ENCODE data around the gene FTO. TPM values are rescaled to one million over a fixed set of nuclear protein-coding genes. Genes with fewer than 3 reads are reported as not detected.

Gene FTO
- total RNA-seq, 4 donors from 2014 or later: 63.2 to 151 (median 105) TPM

- Histone ChIP-seq H3K9me3 (no peaks in the 10 kb centered on the region), H3K27ac (no peak overlapping the region), H3K27me3 (no peaks in the 10 kb centered on the region), H3K36me3 (no peaks in the 10 kb centered on the region), H3K4me3 (no peak overlapping the region), H3K4me1 (no peaks in the 10 kb centered on the region)
- no peak for DNase-seq
- intact Hi-C loops (cut with DNase I; ENCODE audit: low total_unique reads): no loop called here
- TF ChIP-seq POLR2A (IDR thresholded peaks at IDR 0.05) (no peak), CTCF (IDR thresholded peaks at IDR 0.05) (no peak)
Observed at GRCh38 chr16:54125751-54126655, 422.0 kb downstream of the FTO start.

- Histone ChIP-seq H3K4me1 (no peaks in the 10 kb centered on the region), H3K4me3 (no peak overlapping the region), H3K27ac (no peak overlapping the region), H3K9me3 (no peaks in the 10 kb centered on the region), H3K27me3 (no peaks in the 10 kb centered on the region), H3K36me3 (no peaks in the 10 kb centered on the region)
- intact Hi-C loops (cut with DNase I; ENCODE audit: low total_unique reads): no loop called here
- TF ChIP-seq POLR2A (IDR thresholded peaks at IDR 0.05) (no peak), CTCF (IDR thresholded peaks at IDR 0.05) (no peak)
- DNase-seq: no peak
Observed at GRCh38 chr16:54126907-54127306, 423.0 kb downstream of the FTO start.

DNA sequence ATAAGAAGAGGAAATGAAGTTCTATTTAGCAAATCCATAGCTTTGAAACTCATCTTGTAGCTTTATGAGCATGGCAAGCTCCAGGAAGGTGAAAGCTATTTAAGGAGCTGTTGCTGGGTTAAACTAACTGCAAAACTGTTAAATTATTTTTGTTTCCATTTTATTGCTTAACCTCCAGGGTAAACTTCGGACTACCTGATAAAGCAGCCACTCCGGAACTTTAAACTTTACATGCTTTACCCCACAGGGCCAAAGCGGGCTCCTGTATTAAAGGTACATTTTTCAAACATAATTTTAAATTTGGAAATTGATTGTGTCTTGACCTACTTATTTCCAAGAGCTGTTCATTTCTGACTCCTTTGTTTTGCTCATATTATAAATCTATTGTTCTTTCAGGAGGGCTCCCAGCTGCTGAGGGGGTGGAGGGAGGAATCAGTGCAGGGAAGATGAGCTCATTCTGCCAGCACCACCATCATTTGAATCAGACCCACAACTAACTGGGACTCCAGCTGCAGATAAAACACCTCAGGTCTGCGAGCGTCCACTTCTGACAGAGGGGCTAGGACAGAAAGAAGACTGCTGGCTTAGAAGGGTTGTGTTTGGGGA lies 424.8 kb downstream of the FTO start:
- intact Hi-C loops (cut with DNase I; ENCODE audit: low total_unique reads): no loop called here
- no peaks in the 10 kb centered on the region for H3K4me1 ChIP-seq
- no peak overlapping the region for H3K4me3 ChIP-seq
- no peaks in the 10 kb centered on the region for H3K36me3 ChIP-seq
- no peaks in the 10 kb centered on the region for H3K9me3 ChIP-seq
- no peaks in the 10 kb centered on the region for H3K27me3 ChIP-seq
- no peak for TF ChIP-seq POLR2A (IDR thresholded peaks at IDR 0.05)
- no peak for TF ChIP-seq CTCF (IDR thresholded peaks at IDR 0.05)
- DNase-seq: no peak
- H3K27ac ChIP-seq: no peak overlapping the region

GRCh38 chr16:54129810-54130209 lies 425.9 kb downstream of the FTO start:
- Histone ChIP-seq H3K27me3 (no peaks in the 10 kb centered on the region), H3K4me3 (no peak overlapping the region), H3K27ac (no peak overlapping the region), H3K36me3 (no peaks in the 10 kb centered on the region), H3K9me3 (no peaks in the 10 kb centered on the region), H3K4me1 (no peaks in the 10 kb centered on the region)
- no peak for TF ChIP-seq CTCF (IDR thresholded peaks at IDR 0.05)
- TF ChIP-seq POLR2A (IDR thresholded peaks at IDR 0.05): no peak
- intact Hi-C loops (cut with DNase I; ENCODE audit: low total_unique reads): no loop called here
- DNase-seq: no peak

Data from uterus (tissue), 4 donors.